Glutamatergic neuron (in vitro differentiated cells): ENCODE results near the gene CTSD. TPM values are rescaled to one million over a fixed set of nuclear protein-coding genes. Genes with fewer than 3 reads are reported as not detected.
"Not testable (repeated sequence)": the region's sequence is repeated elsewhere in the genome, so short reads cannot be mapped to it uniquely, and the experiment has no call there.

Source experiments
- DNase-seq: peaks from one replicate; pipeline ENCODE4 v3.0.0; 2022
- H3K27ac Mint-ChIP-seq: one replicate; pipeline ENCODE4 v1.8.0; 2020; ENCODE audit warnings: mild to moderate bottlenecking, mixed read lengths, inconsistent platforms; ENCODE audit not compliant: unreplicated experiment
- H3K27me3 Mint-ChIP-seq: one replicate; pipeline ENCODE4 v1.8.0; 2020; ENCODE audit warnings: mild to moderate bottlenecking, moderate library complexity, mixed read lengths, inconsistent platforms; ENCODE audit not compliant: unreplicated experiment
- H3K36me3 Mint-ChIP-seq: one replicate; pipeline ENCODE4 v1.8.0; 2020; ENCODE audit warnings: mild to moderate bottlenecking, mixed read lengths, inconsistent platforms; ENCODE audit not compliant: unreplicated experiment
- H3K4me1 Mint-ChIP-seq: one replicate; pipeline ENCODE4 v1.8.0; 2020; ENCODE audit warnings: mild to moderate bottlenecking, low read depth, mixed read lengths, inconsistent platforms; ENCODE audit not compliant: unreplicated experiment
- H3K4me3 Mint-ChIP-seq: one replicate; pipeline ENCODE4 v1.8.0; 2020; ENCODE audit warnings: mild to moderate bottlenecking, mixed read lengths, inconsistent platforms; ENCODE audit not compliant: unreplicated experiment
- H3K9me3 Mint-ChIP-seq: one replicate; pipeline ENCODE4 v1.8.0; 2020; ENCODE audit warnings: mild to moderate bottlenecking, moderate library complexity, mixed read lengths, inconsistent platforms; ENCODE audit not compliant: unreplicated experiment
- CTCF ChIP-seq: fragments of 200-600 bp; sonication (generic); IDR thresholded peaks from one replicate; pipeline ENCODE4 v1.5.0; 2021; ENCODE audit not compliant: partially characterized antibody, unreplicated experiment
- total RNA-seq: library from RNA; stranded (reverse); fragmentation: NEBNext Ultra II Directional; extraction: Animal tissue kit (Norgen Biotek cat#: 25700); gene quantifications from one replicate; pipeline ENCODE4 v1.2.1, GENCODE V29; 2021; ENCODE audit not compliant: unreplicated experiment

The CTSD gene
- total RNA-seq, 1 donor from 2014 or later: 159 TPM

- Mint-ChIP-seq H3K4me1 (no peaks in the 10 kb centered on the region), H3K27me3 (peaks cover 4% of the 10 kb centered on the region), H3K4me3 (no peak overlapping the region), H3K27ac (no peak overlapping the region), H3K9me3 (peaks cover 7% of the 10 kb centered on the region), H3K36me3 (no peaks in the 10 kb centered on the region)
- no peak for TF ChIP-seq CTCF
- no peak for DNase-seq
These were observed 43.7 kb upstream of the CTSD start for GRCh38 chr11:1807264-1807995.

- H3K4me1 Mint-ChIP-seq: peaks cover 1% of the 10 kb centered on the region
- H3K27ac Mint-ChIP-seq: no peak overlapping the region
- peaks cover 4% of the 10 kb centered on the region for H3K27me3 Mint-ChIP-seq
- no peak for TF ChIP-seq CTCF
- no peak for DNase-seq
- H3K9me3 Mint-ChIP-seq: peaks cover 7% of the 10 kb centered on the region
- no peaks in the 10 kb centered on the region for H3K36me3 Mint-ChIP-seq
- H3K4me3 Mint-ChIP-seq: no peak overlapping the region
These were observed 41.8 kb upstream of the CTSD start for GRCh38 chr11:1805525-1805924.

- not testable (repeated sequence) for H3K4me3 Mint-ChIP-seq, DNase-seq, H3K4me1 Mint-ChIP-seq, H3K9me3 Mint-ChIP-seq, H3K27ac Mint-ChIP-seq, H3K27me3 Mint-ChIP-seq, H3K36me3 Mint-ChIP-seq
These were observed 40.2 kb upstream of the CTSD start for GRCh38 chr11:1803835-1804519.

GRCh38 chr11:1803246-1803645, 39.5 kb upstream of the CTSD start:
- no peak for TF ChIP-seq CTCF
- peaks cover 3% of the 10 kb centered on the region for H3K27me3 Mint-ChIP-seq
- H3K4me1 Mint-ChIP-seq: peaks cover 1% of the 10 kb centered on the region
- H3K4me3 Mint-ChIP-seq: no peak overlapping the region
- H3K9me3 Mint-ChIP-seq: peaks cover 4% of the 10 kb centered on the region
- no peak overlapping the region for H3K27ac Mint-ChIP-seq
- no peaks in the 10 kb centered on the region for H3K36me3 Mint-ChIP-seq
- no peak for DNase-seq

- DNase-seq: no peak
- peaks cover 1% of the 10 kb centered on the region for H3K4me1 Mint-ChIP-seq
- H3K27me3 Mint-ChIP-seq: peaks cover 2% of the 10 kb centered on the region
These were observed 33.8 kb upstream of the CTSD start for GRCh38 chr11:1797391-1798125.

More at GRCh38 chr11:1797391-1798125, 33.8 kb upstream of the CTSD start:
- TF ChIP-seq CTCF: no peak
- Mint-ChIP-seq H3K4me3 (no peak overlapping the region), H3K27ac (no peak overlapping the region), H3K36me3 (no peaks in the 10 kb centered on the region), H3K9me3 (peaks cover under 1% of the 10 kb centered on the region)
